ENCODE measurements around the gene FLACC1. TPM values are rescaled to one million over a fixed set of nuclear protein-coding genes. Genes with fewer than 3 reads are reported as not detected.
A peak's percentile ranks its signal among the peaks of the same experiment; 100 is the strongest.

Gene FLACC1
- polyA plus RNA-seq, 1 donor (not counting 4 experiments of a cell fraction or from before 2014, with no cell fraction given) = 0.43 TPM

DNA sequence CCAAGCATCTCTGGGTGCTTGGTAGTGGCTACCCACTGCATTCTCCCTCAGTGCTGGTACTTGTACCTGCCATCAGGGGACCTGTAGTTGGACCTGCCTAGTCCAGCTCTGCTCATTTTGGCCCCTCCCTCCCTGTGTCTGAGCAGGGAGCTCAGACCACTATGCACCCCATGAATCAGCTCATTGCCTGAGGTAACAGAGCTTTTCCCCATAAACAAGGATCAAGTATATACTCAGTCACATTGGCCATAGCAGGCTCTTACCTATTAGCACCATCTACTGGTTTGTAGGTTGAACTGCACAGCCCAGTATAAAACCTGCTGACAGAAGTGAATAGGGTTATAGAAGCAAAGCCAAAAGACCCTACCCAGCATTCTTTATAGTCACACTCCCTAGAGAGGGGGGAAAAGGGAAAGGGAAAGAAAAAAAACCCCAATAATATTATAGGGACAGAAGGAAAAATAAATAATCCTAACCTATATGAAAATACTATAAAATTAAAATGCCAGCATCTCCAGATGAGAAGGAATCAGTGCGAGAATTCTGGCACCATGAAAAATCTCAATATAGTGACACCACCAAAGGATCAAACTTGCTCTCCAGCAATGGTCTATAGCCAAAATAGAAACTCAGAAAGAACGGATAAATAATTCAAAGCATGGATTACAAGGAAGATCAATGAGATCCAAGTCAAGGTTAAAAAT, 6.9 kb upstream of the FLACC1 start:
- FAIRE-seq = peak; percentile 77
- TF ChIP-seq, protein P1, sequence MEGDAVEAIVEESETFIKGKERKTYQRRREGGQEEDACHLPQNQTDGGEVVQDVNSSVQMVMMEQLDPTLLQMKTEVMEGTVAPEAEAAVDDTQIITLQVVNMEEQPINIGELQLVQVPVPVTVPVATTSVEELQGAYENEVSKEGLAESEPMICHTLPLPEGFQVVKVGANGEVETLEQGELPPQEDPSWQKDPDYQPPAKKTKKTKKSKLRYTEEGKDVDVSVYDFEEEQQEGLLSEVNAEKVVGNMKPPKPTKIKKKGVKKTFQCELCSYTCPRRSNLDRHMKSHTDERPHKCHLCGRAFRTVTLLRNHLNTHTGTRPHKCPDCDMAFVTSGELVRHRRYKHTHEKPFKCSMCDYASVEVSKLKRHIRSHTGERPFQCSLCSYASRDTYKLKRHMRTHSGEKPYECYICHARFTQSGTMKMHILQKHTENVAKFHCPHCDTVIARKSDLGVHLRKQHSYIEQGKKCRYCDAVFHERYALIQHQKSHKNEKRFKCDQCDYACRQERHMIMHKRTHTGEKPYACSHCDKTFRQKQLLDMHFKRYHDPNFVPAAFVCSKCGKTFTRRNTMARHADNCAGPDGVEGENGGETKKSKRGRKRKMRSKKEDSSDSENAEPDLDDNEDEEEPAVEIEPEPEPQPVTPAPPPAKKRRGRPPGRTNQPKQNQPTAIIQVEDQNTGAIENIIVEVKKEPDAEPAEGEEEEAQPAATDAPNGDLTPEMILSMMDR (optimal IDR thresholded peaks at IDR 0.05 in 1 of 3, IDR thresholded peaks at IDR 0.05 in 1 of 3, conservative IDR thresholded peaks at IDR 0.05 in 1 of 3; ENCODE audit: extremely low read depth in 1 of 3, insufficient read depth in 2 of 3, low read length in 3 of 3) = peak; percentile 41 to 87 (median 84)
- TF ChIP-seq EZH2 (IDR thresholded peaks at IDR 0.05; ENCODE audit: low read length) = no peak
- Histone ChIP-seq H3K4me1 (ENCODE audit: control insufficient read depth, extremely low read depth, insufficient read depth, low read length) (peaks cover 2% of the 10 kb centered on the region), H3K4me2 (ENCODE audit: control insufficient read depth, extremely low read depth, insufficient read depth, low read depth, low read length) (no peak overlapping the region), H2AFZ (ENCODE audit: control insufficient read depth, low read length) (no peak overlapping the region), H3K27me3 (ENCODE audit: control insufficient read depth, extremely low read depth, insufficient read depth, low read length) (no peaks in the 10 kb centered on the region), H3K9me1 (ENCODE audit: control insufficient read depth, extremely low read depth, insufficient read depth, low read length) (no peaks in the 10 kb centered on the region), H3K79me2 (ENCODE audit: control insufficient read depth, insufficient read depth, low read length) (no peaks in the 10 kb centered on the region), H3K27ac (ENCODE audit: control insufficient read depth, insufficient read depth, low read length) (no peak overlapping the region), H3K9me3 (ENCODE audit: control insufficient read depth, low read depth, low read length) (peaks cover 5% of the 10 kb centered on the region), H3K9ac (ENCODE audit: control insufficient read depth, extremely low read depth, insufficient read depth, low read length) (no peak overlapping the region), H3K36me3 (ENCODE audit: control insufficient read depth in 2 of 2, extremely low read depth in 1 of 2, insufficient read depth in 2 of 2, low read length in 2 of 2) (peaks cover 1 to 6% of the 10 kb centered on the region in 2 experiments), H4K20me1 (ENCODE audit: control insufficient read depth, extremely low read depth, insufficient read depth, low read length) (no peaks in the 10 kb centered on the region), H3K4me3 (ENCODE audit: control insufficient read depth in 2 of 3, extremely low read depth in 1 of 3, insufficient read depth in 2 of 3, low read depth in 1 of 3, low read length in 3 of 3) (no peak overlapping the region)
- dilution Hi-C loops (cut with MboI; ENCODE audit: extremely low pct_ligation_motif_present, low sequenced_read_pairs) = no loop called here
- DNase-seq (ENCODE audit: low read depth, low spot score) = peak; percentile 64

DNA sequence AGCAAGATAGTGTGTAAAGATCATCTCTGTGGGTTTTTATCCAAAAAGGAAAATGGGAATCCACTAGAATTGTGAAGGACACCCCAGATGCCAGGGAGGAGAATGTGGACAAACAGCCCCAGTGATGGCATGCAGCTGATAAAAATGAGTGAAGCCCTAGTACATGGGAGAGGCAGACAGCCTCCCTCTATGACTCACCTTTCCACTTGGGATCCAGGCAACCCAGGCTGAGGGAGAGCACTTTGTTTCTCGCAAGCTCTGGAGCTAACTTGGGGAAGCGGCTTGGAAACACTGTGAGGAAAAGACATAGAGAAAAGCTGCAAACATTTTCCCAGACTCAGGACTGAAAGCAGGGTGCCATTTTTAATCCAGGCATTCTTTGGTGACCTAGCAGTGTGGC, 5.3 kb upstream of the FLACC1 start:
- H3K9me1 ChIP-seq (ENCODE audit: control insufficient read depth, extremely low read depth, insufficient read depth, low read length) = no peaks in the 10 kb centered on the region
- dilution Hi-C loops (cut with MboI; ENCODE audit: extremely low pct_ligation_motif_present, low sequenced_read_pairs) = no loop called here
- H3K27me3 ChIP-seq (ENCODE audit: control insufficient read depth, extremely low read depth, insufficient read depth, low read length) = no peaks in the 10 kb centered on the region
- FAIRE-seq (no peak), DNase-seq (ENCODE audit: low read depth, low spot score) (no peak)
- no peak overlapping the region for H3K9ac ChIP-seq (ENCODE audit: control insufficient read depth, extremely low read depth, insufficient read depth, low read length)
- H3K4me3 ChIP-seq (ENCODE audit: control insufficient read depth in 2 of 3, extremely low read depth in 1 of 3, insufficient read depth in 2 of 3, low read depth in 1 of 3, low read length in 3 of 3) = no peak overlapping the region
- no peaks in the 10 kb centered on the region for H3K79me2 ChIP-seq (ENCODE audit: control insufficient read depth, insufficient read depth, low read length)
- H4K20me1 ChIP-seq (ENCODE audit: control insufficient read depth, extremely low read depth, insufficient read depth, low read length) = no peaks in the 10 kb centered on the region
- H3K9me3 ChIP-seq (ENCODE audit: control insufficient read depth, low read depth, low read length) = peaks cover 5% of the 10 kb centered on the region
- no peak overlapping the region for H3K4me2 ChIP-seq (ENCODE audit: control insufficient read depth, extremely low read depth, insufficient read depth, low read depth, low read length)
- peaks cover 1 to 6% of the 10 kb centered on the region in 2 experiments for H3K36me3 ChIP-seq (ENCODE audit: control insufficient read depth in 2 of 2, extremely low read depth in 1 of 2, insufficient read depth in 2 of 2, low read length in 2 of 2)
- peaks cover 4% of the 10 kb centered on the region for H3K4me1 ChIP-seq (ENCODE audit: control insufficient read depth, extremely low read depth, insufficient read depth, low read length)
- H3K27ac ChIP-seq (ENCODE audit: control insufficient read depth, insufficient read depth, low read length) = no peak overlapping the region
- H2AFZ ChIP-seq (ENCODE audit: control insufficient read depth, low read length) = no peak overlapping the region
- TF ChIP-seq, protein P1 (optimal IDR thresholded peaks at IDR 0.05 in 1 of 3, IDR thresholded peaks at IDR 0.05 in 1 of 3, conservative IDR thresholded peaks at IDR 0.05 in 1 of 3; ENCODE audit: extremely low read depth in 1 of 3, insufficient read depth in 2 of 3, low read length in 3 of 3) = no peak
- no peak for TF ChIP-seq EZH2 (IDR thresholded peaks at IDR 0.05; ENCODE audit: low read length)

All from keratinocyte (primary cell).